PC-9 (cell line): ENCODE results near the gene AP1S2. TPM values are rescaled to one million over a fixed set of nuclear protein-coding genes. Genes with fewer than 3 reads are reported as not detected.

ENCODE experiments used
- BruUV-seq: library from RNA; stranded (reverse); fragments of 400-500 nt; replicated peaks from 2 replicates; lab custom pipeline; 2021; lab: Mats Ljungman, UMichigan
- CTCF ChIA-PET: fragments of 300-600 bp; sonication (Branson Sonifier 250); formaldehyde crosslinking; loops from one replicate; lab custom pipeline; 2022; ENCODE audit warnings: antibody characterized with exemption; lab: Charles Lee
- POLR2A ChIA-PET: fragments of 300-600 bp; sonication (Branson Sonifier 250); formaldehyde crosslinking; loops from one replicate; lab custom pipeline; 2022; ENCODE audit warnings: antibody characterized with exemption; ENCODE audit not compliant: unreplicated experiment; lab: Charles Lee
- DNase-seq, 2 experiments: peaks; one replicate each; pipeline versions ENCODE4 v3.0.0 to v3.0.0-alpha.2; 2015 to 2022; ENCODE audit warnings: mixed read lengths in 1 of 2
- H2AFZ ChIP-seq: fragments of 200-600 bp; sonication (generic); 2 replicates; pipeline ENCODE4 v1.8.1; 2017; ENCODE audit warnings: antibody characterized with exemption
- H3F3A ChIP-seq: fragments of 200-600 bp; sonication (generic); 2 replicates; pipeline ENCODE4 v1.8.1; 2017; ENCODE audit warnings: antibody characterized with exemption, mild to moderate bottlenecking, low read depth; ENCODE audit not compliant: insufficient read depth
- H3K27ac ChIP-seq: fragments of 200-600 bp; sonication (generic); 2 replicates; pipeline ENCODE4 v1.6.1; 2016; ENCODE audit warnings: mixed run types
- H3K27me3 ChIP-seq: fragments of 200-600 bp; sonication (generic); 2 replicates; pipeline ENCODE4 v1.6.1; 2016; ENCODE audit warnings: low read depth, mixed run types; ENCODE audit not compliant: insufficient read depth
- H3K36me3 ChIP-seq: fragments of 200-600 bp; sonication (generic); 2 replicates; pipeline ENCODE4 v1.6.1; 2016; ENCODE audit warnings: low read depth, mixed run types
- H3K4me1 ChIP-seq: fragments of 200-600 bp; sonication (generic); replicated peaks from 2 replicates; pipeline ENCODE4 v1.6.1; 2016; ENCODE audit warnings: mixed run types; ENCODE audit not compliant: insufficient read depth
- H3K4me2 ChIP-seq: fragments of 200-600 bp; sonication (generic); 2 replicates; pipeline ENCODE4 v1.6.1; 2017; ENCODE audit warnings: mixed run types
- H3K4me3 ChIP-seq: fragments of 200-600 bp; sonication (generic); 2 replicates; pipeline ENCODE4 v1.6.1; 2016; ENCODE audit warnings: mixed run types
- H3K79me2 ChIP-seq: fragments of 200-600 bp; sonication (generic); 2 replicates; pipeline ENCODE4 v1.6.1; 2017; ENCODE audit warnings: low read depth, mixed run types
- H3K9me2 ChIP-seq: fragments of 200-600 bp; sonication (generic); 2 replicates; pipeline ENCODE4 v1.8.1; 2017; ENCODE audit warnings: mild to moderate bottlenecking; ENCODE audit not compliant: insufficient read depth
- H3K9me3 ChIP-seq: fragments of 200-600 bp; sonication (generic); 2 replicates; pipeline ENCODE4 v1.8.1; 2016; ENCODE audit warnings: low read depth; ENCODE audit not compliant: insufficient read depth
- H4K20me1 ChIP-seq: fragments of 200-600 bp; sonication (generic); 2 replicates; pipeline ENCODE4 v1.8.1; 2017; ENCODE audit not compliant: insufficient read depth
- CTCF ChIP-seq: fragments of 200-600 bp; sonication (generic); conservative IDR thresholded peaks from 2 replicates; pipeline ENCODE4 v1.6.1; 2017; ENCODE audit warnings: mixed run types, antibody characterized with exemption, mild to moderate bottlenecking, moderate library complexity
- EZH2 ChIP-seq: fragments of 200-600 bp; sonication (generic); IDR thresholded peaks from 2 replicates; pipeline ENCODE4 v1.8.0; 2017; ENCODE audit warnings: antibody characterized with exemption, low read depth
- intact Hi-C: fragments of 100-400 bp; cut with micrococcal nuclease; formaldehyde crosslinking; loops from one replicate; pipeline ENCODE4 v1.10.0; 2022; ENCODE audit not compliant: unreplicated experiment
- total RNA-seq: library from RNA; stranded (reverse); gene quantifications from 2 replicates; pipeline ENCODE4 v1.2.3, GENCODE V29; 2021

The AP1S2 gene
- total RNA-seq, 1 experiment from 2014 or later = 14.2 TPM

GRCh38 chrX:15854080-15854655 is 445 bp downstream of the AP1S2 start:
- Histone ChIP-seq H3K4me2 (peak overlapping the region; percentile 88), H3F3A (peaks cover 9% of the 10 kb centered on the region; the same call in 1 of the 2 replicates), H3K4me1 (peaks cover 7% of the 10 kb centered on the region; the same call in 1 of the 2 replicates), H3K9me3 (no peaks in the 10 kb centered on the region), H3K27ac (no peak overlapping the region), H3K4me3 (peak overlapping the region; percentile 74), H4K20me1 (no peaks in the 10 kb centered on the region), H3K79me2 (no peaks in the 10 kb centered on the region), H3K36me3 (no peaks in the 10 kb centered on the region), H3K9me2 (no peaks in the 10 kb centered on the region), H2AFZ (peak overlapping the region; percentile 92), H3K27me3 (no peaks in the 10 kb centered on the region)
- ChIA-PET POLR2A (interaction anchor here (0.6 to 1.0 kb wide), 3 partner anchors 32 to 865 kb away, joined by 3 to 20 read pairs (median 4); partner anchors contain the start of gene SYAP1), CTCF (no interaction called here)
- intact Hi-C loops = no loop called here
- no TSS peak for BruUV-seq
- no peak; the same call in 1 of the 2 replicates for TF ChIP-seq CTCF
- TF ChIP-seq EZH2 = no peak
- peak; percentile 36 to 53 for DNase-seq

- H3K4me2 ChIP-seq = peak overlapping the region; percentile 88
- H3K4me3 ChIP-seq = peak overlapping the region; percentile 74
- no peak for DNase-seq
- TF ChIP-seq EZH2 (no peak), CTCF (no peak)
- no peaks in the 10 kb centered on the region for H3K27me3 ChIP-seq
- peaks cover 9% of the 10 kb centered on the region; the same call in 1 of the 2 replicates for H3F3A ChIP-seq
- H3K36me3 ChIP-seq = no peaks in the 10 kb centered on the region
- H3K79me2 ChIP-seq = no peaks in the 10 kb centered on the region
- H3K4me1 ChIP-seq = peaks cover 7% of the 10 kb centered on the region; the same call in 1 of the 2 replicates
- intact Hi-C loops = no loop called here
- H2AFZ ChIP-seq = peak overlapping the region; percentile 92
- no peaks in the 10 kb centered on the region for H3K9me2 ChIP-seq
- ChIA-PET POLR2A (no interaction called here), CTCF (no interaction called here)
- TSS peak; percentile 58 for BruUV-seq
- no peaks in the 10 kb centered on the region for H3K9me3 ChIP-seq
- no peak overlapping the region for H3K27ac ChIP-seq
- H4K20me1 ChIP-seq = no peaks in the 10 kb centered on the region
Observed at GRCh38 chrX:15853586-15854079, 980 bp downstream of the AP1S2 start.

DNA sequence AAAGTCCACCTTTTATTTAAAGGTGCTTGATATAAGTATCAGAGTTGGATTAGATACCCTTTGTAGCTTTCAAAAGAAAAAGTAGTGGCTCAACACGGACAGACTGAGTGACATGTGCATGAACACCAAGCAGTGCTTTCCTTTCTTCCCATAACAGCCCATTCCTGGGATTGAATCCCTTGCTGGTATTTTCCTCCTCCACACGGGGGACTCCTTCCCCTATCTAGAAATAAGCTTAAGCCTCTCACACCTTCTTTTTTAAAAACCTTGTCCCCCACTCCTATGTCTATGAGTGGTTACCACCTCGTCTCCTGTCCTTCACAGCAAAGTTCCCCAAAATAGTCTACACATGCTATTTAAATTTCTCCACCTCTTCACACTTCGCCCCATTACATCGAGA is 5.1 kb downstream of the AP1S2 start:
- H3K27ac ChIP-seq = no peak overlapping the region
- intact Hi-C loops = no loop called here
- POLR2A ChIA-PET = no interaction called here
- no TSS peak for BruUV-seq
- H3F3A ChIP-seq = no peaks in the 10 kb centered on the region
- H4K20me1 ChIP-seq = no peaks in the 10 kb centered on the region
- no peaks in the 10 kb centered on the region for H3K9me2 ChIP-seq
- H2AFZ ChIP-seq = no peak overlapping the region
- H3K27me3 ChIP-seq = no peaks in the 10 kb centered on the region
- H3K9me3 ChIP-seq = no peaks in the 10 kb centered on the region
- H3K4me1 ChIP-seq = peaks cover 7% of the 10 kb centered on the region; the same call in 1 of the 2 replicates
- no peak for DNase-seq
- no peak overlapping the region for H3K4me3 ChIP-seq
- H3K4me2 ChIP-seq = no peak overlapping the region
- CTCF ChIA-PET = interaction anchor here (0.6 kb wide), 1 partner anchor 506 kb away, joined by 3 read pairs; no protein-coding TSS in a partner anchor
- TF ChIP-seq EZH2 = no peak
- no peak for TF ChIP-seq CTCF
- H3K36me3 ChIP-seq = no peaks in the 10 kb centered on the region
- no peaks in the 10 kb centered on the region for H3K79me2 ChIP-seq
